ENCODE results near the gene OR2T10.
"Not testable (repeated sequence)": the region's sequence is repeated elsewhere in the genome, so short reads cannot be mapped to it uniquely, and the experiment has no call there.

The OR2T10 gene, protein sequence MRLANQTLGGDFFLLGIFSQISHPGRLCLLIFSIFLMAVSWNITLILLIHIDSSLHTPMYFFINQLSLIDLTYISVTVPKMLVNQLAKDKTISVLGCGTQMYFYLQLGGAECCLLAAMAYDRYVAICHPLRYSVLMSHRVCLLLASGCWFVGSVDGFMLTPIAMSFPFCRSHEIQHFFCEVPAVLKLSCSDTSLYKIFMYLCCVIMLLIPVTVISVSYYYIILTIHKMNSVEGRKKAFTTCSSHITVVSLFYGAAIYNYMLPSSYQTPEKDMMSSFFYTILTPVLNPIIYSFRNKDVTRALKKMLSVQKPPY

DNA sequence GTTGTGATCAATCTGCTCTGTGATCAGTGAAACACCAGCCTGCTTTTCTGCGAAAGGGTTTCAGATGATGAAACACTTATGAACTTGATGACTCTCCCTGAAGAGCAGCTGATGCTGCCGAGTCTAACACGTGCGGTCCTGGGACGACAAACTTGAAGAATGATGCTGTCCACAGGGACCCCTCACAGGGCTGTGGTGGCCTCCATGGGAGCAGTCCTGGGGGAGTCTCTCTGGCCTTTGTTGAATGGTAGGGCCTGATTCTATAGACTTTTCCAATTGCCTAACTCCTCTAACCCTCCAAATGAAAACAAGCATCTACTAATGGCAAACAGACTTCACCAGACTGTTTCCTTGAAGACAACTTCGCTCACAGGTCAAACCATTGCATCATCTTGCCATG is at the start of gene OR2T10:
TSS of gene OR2T10 (minus strand) at position 112 of the 400 bp plus-strand sequence. CDS start 3,932 bp downstream, outside the sequence.
- no peak for DNase-seq

DNA sequence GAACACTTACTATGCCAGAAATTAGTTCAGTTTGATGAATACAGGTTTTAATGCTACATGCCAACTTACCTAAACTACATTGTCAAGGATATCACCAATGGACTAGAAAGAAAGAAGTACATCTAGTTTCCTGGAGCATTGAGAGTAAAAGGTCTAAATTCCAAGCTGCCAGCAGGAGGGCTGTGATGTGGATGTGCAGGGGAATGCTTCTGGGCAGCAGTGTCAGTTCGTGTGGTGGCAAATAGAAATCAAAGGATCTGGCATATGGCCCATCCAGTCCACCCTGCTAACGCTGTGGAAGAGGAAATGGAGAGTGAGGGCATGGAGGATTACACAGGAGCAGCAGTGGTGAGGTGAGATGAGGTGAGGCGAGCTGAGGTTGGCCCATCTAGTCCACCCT is 47.7 kb upstream of the OR2T10 start, which contains the start of gene OR2T35:
TSS of gene OR2T35 (minus strand) at position 101 of the 400 bp plus-strand sequence. CDS start 6,020 bp downstream, outside the sequence.
- DNase-seq: not testable (repeated sequence)

DNA sequence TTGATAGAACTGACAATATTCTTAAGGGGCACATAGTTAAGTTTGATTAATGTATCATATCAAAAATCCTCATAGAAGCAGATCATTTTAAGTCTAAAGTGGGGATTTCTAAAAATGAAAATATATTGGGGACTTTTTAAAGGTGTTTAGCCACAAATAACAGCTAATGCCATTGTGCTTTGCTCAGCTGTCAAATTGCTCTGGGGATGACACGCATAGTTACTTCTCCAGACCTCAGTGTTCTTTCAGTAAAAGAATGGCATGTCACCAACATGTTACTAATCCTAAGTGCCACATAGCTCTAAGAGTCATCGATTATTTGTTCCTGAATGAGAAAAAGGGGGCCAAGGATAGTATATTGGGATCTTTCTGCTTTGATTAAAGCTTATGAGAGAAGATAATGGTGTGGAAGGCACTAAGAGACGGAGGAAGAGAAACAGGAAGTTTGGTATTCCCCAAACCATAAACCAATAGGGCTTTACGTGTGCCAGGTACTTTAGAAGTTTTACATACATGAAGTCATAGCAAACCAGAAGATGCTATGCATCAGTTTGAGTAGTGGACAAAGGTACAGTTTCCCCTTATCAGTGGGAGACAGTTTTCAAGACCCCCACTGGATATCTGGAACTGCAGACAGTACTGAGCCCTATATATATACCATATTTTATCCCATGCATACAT is 45.6 kb upstream of the OR2T10 start:
- DNase-seq: not testable (repeated sequence)

DNA sequence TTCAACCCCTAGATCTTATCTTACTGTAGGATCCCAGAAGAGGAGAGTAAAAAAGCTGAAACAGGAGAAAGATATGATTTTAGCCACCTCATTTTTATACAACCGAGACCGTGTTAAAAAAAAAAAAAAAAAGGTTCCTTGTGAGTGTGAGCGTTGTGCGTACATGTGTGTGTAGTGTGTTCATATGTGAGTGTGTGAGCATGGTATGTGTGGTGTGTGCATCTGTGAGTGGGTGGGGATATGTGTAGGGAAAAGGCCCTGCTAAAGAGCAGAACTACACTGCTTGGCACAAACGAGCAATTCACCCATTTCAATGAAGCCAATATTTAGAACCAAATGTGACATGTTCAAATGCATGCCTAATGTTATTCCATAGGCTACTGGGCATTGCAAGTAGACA is 44.1 kb upstream of the OR2T10 start:
- DNase-seq: not testable (repeated sequence)

DNA sequence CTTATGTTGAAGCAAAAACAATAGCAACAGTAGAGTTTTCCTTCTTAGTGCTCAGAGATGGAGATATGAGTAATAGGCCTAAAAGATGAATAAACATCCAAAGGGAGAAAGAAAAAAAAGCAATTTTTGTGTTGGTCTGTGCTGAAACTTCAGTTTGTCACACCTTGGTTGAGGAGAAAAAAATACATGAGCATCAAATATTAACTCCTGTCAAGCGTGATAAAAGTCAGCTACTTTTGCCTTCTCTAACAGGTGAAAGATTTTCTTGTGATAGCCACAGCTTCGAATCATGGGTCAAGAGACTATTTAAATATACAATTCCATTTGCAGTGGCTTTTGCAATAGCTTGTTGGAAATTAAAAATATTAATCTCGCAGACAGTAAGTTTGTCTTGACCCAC is 43.4 kb upstream of the OR2T10 start:
- not testable (repeated sequence) for DNase-seq

DNA sequence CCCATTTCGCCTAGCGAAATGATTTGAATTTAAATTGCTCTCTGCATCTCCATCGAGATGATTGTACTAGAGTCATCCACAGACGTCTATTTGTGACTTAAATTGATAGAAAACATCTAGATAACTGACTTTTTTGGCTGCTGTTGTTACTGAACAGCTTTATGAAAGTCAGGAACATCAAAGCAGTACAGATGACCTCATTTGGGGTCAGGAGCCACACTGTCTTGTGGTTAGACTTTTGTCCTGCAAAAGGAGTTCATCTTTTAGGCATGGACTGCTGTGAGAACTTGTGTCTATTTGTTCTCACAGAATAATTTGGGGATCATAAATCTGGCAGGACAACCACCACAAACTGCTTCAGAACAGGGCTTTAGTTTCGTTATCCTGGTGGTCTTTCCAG is 42.2 kb upstream of the OR2T10 start:
- DNase-seq: not testable (repeated sequence)

DNA sequence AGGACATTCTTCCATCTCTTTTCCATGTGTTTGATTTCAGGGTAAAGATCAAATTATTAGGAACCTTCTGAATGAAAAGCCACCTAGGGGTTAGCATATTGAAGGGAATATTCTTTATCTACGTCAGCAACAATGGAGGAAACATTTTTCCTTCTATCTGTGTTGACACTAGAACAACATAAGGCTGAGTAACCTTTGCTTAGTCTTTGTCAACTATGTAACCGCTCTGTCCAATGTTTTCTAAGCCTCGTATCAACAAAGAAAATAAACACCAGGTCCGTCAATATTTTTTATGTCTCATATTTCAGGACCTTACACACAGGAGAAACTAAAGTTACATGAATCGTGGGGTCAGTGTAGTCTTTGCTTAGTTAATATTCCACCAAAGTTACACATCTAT is 39.1 kb upstream of the OR2T10 start:
- DNase-seq: not testable (repeated sequence)

DNA sequence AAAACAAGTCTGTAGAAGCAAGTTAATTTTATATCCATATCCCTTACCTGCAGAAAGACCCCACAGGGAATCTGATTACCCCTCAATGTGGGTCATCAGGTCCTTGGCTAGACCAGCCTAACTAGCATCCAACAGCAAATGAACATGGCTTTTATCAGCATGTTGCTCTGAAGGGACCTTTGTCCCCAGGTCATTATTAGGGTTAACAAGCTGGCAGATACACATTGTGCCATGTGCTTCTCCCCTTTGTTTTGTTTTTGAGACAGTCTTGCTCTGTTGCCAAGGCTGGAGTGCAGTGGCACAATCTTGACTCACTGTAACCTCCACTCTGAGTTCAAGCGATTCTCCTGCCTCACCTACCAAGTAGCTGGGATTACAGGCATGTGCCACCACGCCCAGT is 37.5 kb upstream of the OR2T10 start, which contains the start of gene OR2T11:
TSS of gene OR2T11 (minus strand) at position 101 of the 400 bp plus-strand sequence. CDS start 7,963 bp downstream, outside the sequence.
- not testable (repeated sequence) for DNase-seq

DNA sequence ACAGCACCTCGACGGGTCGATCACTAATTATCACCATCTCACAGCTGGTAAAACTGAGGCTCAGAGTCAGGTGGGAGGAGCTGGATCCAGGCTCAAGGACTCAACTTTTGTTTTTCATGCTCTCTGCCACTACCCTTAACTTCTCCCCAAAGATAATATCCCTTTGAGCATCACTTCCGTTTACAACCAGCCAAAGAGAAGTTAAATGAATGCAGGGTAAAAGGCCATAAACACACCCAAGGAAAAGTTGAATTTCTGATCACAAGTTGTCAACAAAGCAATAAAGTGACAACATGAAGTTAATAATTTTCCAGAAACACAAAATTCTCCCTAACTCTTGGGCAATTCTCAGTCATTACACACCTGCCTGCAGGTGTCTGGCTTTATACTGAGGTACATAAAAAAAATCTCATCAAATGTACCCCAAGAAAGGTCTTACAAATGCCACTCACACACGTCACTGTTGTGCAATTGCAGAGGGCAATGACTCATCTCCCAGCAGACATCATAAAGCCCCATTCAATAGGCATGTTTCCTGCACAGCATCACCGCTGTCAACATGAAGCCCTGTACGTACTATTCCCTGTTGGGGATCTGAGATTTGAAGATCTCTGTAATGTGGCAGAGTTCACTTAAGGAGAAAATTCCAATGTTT is 34.0 kb upstream of the OR2T10 start:
- no peak for DNase-seq

DNA sequence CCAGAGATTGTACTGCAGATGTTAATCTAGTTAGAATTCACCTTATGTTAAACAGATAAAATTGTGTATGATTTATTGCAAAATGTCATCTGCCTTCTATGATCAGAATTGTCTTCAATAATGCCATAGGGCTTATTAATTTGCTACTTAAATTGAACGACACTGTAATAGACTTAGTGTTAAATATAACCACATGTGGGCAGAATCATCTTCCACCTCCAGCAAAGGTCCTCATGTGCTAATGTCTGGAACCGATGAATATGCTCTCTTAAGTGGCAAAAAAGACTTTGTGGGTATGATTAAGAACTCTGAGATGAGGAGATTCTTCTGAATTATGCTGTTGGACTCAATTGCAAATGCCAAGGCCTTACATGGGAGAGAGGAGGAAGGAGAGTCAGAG is 33.1 kb upstream of the OR2T10 start:
- DNase-seq: no peak

DNA sequence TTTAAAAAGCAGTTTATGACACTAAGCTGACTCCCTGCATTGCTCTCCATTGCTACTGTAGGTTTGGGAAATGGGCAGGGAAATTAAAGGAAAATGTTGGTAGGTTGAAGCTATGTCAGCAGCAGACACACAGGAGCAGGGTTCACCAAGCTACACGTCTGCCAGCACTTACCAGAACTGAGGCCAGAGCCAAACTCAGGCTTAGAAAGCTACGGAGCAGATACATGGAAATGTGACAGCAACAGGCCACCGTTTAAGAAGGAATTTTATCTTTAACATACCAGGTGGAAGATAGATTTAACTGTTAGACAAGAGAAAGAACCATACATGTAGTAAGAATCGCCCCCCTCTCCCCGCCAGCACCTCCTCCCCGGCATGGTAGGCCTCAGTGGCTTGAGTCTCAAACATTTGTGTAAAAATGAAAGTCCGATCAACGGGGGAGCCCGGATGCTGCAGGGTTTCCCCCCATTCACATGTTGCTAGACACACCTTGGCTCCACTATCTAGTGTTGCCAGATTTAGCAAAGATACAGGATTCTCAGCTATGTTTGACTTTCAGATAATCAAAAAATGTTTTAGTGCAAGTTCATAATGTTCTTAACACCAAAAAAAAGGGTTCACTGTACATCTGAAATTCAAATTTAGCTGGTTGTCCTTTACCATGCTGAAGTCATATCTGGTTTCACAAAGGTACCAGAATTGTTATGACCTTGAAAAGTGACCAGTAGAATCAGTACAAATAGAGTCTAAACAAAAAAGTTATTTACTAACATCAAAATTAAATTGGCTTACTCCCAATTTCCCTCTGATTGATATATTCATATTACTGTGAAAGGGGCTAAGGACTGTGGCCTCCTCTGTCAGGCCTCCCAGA is 30.7 kb upstream of the OR2T10 start:
- no peak for DNase-seq

DNA sequence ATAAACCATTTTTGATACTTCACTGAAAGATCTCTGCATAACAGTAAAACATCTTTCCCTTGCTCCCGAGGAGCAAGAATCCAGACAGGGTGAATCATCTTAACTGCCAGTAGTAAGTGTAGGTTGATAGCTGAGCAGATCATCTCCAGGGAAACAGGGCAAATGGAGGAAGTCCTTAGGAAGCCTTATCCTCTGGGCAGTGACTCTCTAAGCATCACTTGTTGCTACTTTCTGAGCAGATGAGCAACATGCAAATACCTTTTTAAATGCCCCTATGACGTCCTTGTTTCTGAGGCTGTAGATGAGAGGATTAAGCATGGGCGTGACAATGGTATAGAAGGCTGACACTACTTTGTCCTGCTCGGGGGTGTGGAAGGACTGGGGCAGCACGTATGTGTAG is 28.5 kb upstream of the OR2T10 start:
- no peak for DNase-seq

DNA sequence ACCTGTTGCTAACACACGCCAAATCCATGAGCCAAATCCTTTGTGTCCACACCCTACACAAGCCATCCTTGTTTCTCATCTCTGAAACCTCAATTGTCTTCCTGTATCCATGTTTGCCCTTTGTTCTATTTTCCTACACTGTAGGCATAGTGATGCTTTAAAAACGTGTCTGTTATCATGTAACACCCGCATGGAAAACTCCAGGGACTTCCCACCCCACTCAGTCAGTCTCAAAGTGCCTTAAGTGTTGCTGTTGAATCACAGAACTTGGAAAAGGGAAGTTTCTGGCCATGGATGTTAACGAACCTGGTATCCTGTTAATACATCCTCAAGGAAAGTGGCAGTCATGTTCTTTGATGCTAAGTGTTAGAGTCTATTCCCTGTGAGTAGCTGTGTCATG is 27.7 kb upstream of the OR2T10 start:
- no peak for DNase-seq

DNA sequence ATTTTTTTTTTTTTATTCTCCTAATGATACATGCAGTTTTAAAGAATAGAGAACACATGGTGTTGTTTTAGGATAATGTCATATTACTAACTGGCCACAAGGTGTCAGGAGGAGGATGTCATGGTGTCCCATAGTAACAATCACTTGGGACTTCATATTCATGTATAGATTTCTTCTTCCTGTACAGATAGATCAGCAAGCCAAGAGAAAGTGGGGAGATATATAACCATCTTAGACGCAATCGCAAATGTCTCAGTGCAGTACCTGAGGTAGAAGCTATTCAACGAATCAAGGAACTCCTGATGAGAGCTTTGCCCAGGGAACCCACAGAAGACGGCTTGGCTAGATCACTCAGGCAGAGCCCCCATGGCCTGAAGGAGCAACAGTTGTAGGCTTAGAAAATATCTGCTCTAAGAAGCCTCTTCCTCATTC is 25.1 kb upstream of the OR2T10 start:
- DNase-seq: no peak

DNA sequence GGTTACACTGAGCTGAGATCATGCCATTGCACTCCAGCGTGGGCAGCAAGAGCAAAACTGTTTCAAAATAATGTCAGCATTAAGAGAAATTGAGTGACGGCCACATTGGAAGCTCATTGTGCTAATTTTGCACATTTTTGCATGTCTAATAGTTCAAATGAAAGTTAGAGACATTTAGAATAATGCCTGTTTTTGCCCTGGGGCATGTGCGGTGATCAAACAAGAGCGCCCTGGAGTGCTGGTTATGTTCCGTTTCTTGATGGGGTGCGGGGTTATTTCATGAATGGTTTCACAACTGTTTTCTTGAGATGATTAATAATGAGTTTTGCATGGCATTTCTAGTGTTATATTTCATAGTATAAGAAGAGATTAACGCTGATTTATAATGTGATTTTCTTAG is 24.3 kb upstream of the OR2T10 start:
- no peak for DNase-seq

DNA sequence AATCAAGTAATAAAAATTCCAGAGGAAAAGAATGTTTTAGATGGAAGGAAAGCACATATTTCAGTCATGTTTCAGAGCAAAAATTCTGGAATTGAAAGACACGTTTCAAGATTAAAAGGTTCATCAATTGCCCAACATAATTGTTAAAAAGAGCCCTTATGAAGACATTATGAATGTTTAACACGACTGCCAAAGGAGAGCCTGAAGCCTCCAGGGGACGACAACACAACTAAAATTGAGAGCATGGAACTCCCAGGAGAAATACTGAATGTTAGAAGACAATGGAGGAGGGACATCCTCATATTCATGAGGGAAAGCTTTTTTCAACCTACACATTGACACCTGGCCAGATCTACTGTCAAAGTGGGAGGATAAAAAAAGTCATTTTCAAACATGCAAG is 21.4 kb upstream of the OR2T10 start:
- peak in 1 of 2 experiments; percentile 71 for DNase-seq

DNA sequence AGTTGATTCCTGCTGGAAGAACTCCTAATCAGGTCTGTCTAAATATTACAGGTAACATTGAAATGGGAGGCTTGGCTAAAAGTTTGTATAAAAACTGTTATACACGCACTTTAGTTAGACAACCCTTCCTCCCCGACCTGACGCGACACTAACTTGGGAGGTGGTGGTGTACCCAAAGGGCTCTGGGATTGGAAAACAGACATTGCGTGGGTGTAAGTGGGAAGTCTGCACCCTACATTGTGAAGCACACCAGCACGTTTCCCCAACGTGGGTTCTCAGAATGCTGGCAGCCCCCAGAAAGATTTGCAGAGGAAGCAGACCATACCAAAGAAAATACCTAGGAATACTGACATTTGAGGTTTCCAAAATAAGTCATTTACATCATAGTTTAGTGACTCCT is 20.6 kb upstream of the OR2T10 start:
- DNase-seq: no peak

DNA sequence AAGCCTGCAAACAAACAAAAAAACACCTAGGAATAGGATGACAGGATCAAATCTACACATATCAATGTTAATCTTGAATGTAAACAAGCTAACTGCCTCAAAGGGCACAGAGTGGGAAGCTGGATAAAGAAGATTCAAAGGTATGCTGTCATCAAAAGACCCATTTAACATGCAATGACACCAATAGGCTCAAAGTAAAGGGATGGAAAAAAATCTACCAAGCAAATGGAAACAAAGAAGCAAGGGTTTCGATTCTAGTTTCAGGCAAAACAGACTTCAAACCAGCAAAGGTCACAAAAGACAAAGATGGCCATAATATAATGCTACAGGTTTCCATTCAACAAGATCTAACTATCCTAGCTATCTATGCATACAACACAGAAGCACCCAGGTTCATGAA is 16.2 kb upstream of the OR2T10 start:
- no peak for DNase-seq

DNA sequence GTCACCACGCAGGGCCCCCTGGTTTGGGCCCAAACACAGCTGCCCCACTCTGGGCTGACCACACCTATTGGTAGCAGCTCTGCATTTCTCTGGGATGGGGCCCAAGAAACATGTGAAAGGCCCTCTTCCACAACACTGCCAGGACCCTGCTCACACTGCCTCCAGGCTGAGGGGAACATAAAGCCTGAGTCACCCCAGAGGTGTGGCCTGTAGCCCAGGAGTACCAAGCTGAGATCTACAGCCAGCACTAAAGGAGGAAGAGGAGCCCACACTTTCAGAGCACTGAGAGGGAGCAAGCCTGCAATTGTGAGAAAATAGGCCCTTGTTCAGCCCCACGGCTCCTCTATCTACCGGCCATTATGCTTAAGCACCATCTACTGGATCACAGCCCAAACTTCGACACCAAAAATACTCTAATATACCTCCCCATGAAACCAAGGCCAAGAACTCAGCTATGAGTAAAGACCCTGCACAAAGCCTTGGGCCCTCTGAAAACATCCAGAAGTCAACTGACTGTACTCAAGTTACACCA is 14.4 kb upstream of the OR2T10 start:
- no peak for DNase-seq

DNA sequence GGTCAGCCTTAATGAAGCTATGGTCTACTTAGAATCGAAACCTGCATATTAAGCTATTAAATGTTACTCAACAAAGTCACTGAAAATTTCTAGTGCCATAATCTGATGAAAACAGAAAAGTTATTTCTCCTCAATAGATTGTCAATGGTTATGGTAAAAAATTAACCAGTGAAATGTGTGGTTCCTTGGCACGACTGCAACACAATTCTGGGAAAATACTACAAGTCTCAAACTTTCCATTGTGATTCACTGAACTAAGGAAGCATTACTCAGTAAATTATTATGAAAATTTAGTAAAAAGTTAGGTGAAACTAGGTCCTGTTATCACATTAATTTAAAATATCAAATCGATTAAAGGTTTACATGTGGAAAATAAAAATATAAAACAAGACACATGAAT is 12.8 kb upstream of the OR2T10 start:
- no peak for DNase-seq

DNA sequence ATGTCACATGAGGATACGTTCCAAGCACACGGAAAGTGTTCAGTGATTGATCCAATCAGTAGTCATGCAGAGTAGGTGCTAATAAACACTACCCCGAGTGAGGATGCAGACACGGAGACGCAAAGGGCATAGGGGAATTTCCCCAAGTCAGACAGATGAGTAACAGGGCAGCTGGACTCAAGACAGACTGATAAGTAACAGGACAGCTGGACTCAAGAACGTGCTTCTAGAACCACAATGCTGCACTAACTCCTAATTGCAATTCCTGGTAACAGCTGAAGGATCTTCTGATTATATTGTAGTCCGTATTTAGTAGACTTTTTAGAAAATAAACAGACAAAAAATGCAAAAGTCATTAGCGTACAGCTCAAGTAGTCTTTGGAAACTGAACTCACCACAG is 1.9 kb upstream of the OR2T10 start:
- DNase-seq: no peak

DNA sequence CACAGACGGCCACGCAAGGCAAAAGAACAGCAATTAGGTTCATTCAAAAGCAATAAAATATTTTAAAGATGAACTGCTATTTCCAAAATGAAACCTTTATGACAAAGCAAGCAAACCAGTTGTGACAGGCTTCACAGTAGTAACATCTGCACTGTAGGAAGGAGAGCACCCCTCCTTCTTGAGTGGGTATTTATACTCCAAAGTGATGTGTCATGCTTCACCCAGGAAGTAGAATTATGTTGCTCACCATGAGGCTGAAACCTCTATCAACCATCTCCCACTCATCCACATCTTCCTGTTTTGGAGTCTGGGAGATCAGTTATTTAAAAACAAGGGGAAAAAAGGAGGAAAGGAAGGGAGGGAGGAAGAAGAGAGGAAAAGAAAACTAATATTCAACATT is 885 bp downstream of the OR2T10 start:
- DNase-seq: no peak

Measured in NCI-H1930 (cell line).